Measurements from ENCODE around the gene PAN2.

- TF ChIP-seq CTCF (conservative IDR thresholded peaks at IDR 0.05; ENCODE audit: low read depth, low read length) (no peak), EZH2phosphoT487 (IDR thresholded peaks at IDR 0.05; ENCODE audit: borderline replicate concordance, low read length) (no peak)
Measured at GRCh38 chr12:56382611-56383010, 48.8 kb upstream of the PAN2 start.

All from PC-3 (cell line).